GM12878 (cell line): ENCODE data around the gene ZSCAN23. TPM values are rescaled to one million over a fixed set of nuclear protein-coding genes. Genes with fewer than 3 reads are reported as not detected.
"Not testable (repeated sequence)": the region's sequence is repeated elsewhere in the genome, so short reads cannot be mapped to it uniquely, and the experiment has no call there.

Source experiments
- ATAC-seq: fragments of 200-7000 bp; cut with Tn5 transposase; 3 replicates; pipeline ENCODE4 v1.9.1; 2020; ENCODE audit warnings: mild to moderate bottlenecking, moderate library complexity
- BruUV-seq: library from RNA; stranded (reverse); fragments of 400-500 nt; replicated peaks from 2 replicates; lab custom pipeline; 2021; lab: Mats Ljungman, UMichigan
- CTCF ChIA-PET: fragments of 300-600 bp; sonication (Branson Sonifier 250); formaldehyde crosslinking; extraction: SDS; loops from one replicate; lab custom pipeline; 2021; ENCODE audit warnings: inconsistent platforms; lab: Yijun Ruan, JAX
- POLR2A ChIA-PET: fragments of 350-600 bp; formaldehyde crosslinking; extraction: SDS; loops from one replicate; lab custom pipeline; 2021; ENCODE audit warnings: inconsistent platforms; lab: Charles Lee
- RAD21 ChIA-PET: fragments of 300-600 bp; sonication (Branson Sonifier 250); formaldehyde crosslinking; loops from one replicate; lab custom pipeline; 2023; ENCODE audit warnings: antibody characterized with exemption; ENCODE audit not compliant: unreplicated experiment; lab: Charles Lee
- SMC1A ChIA-PET: fragments of 300-600 bp; sonication (Branson Sonifier 250); formaldehyde crosslinking; loops from one replicate; lab custom pipeline; 2023; ENCODE audit not compliant: unreplicated experiment, uncharacterized antibody; lab: Charles Lee
- DNase-seq: peaks from one replicate; pipeline ENCODE4 v3.0.0-alpha.2; 2011; ENCODE audit warnings: low read depth, low spot score
- FAIRE-seq: peaks from 3 replicates; lab custom pipeline; 2011; peaks lifted over from hg19 to GRCh38; lab: Jason Lieb, UNC
- H2AFZ ChIP-seq: 2 replicates; pipeline ENCODE4 v1.6.0; 2011; ENCODE audit warnings: low read depth, low read length, control low read depth; ENCODE audit not compliant: control insufficient read depth
- H3K27ac ChIP-seq: 2 replicates; pipeline ENCODE4 v1.5.1; 2011; ENCODE audit warnings: control low read depth; ENCODE audit not compliant: control insufficient read depth, insufficient read depth
- H3K27me3 ChIP-seq, 2 experiments: replicated peaks in 1 of 2; 2 replicates each; pipeline versions ENCODE4 v1.6.0 to v1.6.1; 2011; ENCODE audit warnings: low read length in 1 of 2; ENCODE audit not compliant: control insufficient read depth in 2 of 2, insufficient read depth in 2 of 2
- H3K36me3 ChIP-seq, 2 experiments: 2 replicates each; pipeline ENCODE4 v1.5.1; 2011; ENCODE audit warnings: low read length in 1 of 2; ENCODE audit not compliant: control insufficient read depth in 2 of 2, insufficient read depth in 2 of 2
- H3K4me1 ChIP-seq: 2 replicates; pipeline ENCODE4 v1.6.1; 2011; ENCODE audit warnings: mild to moderate bottlenecking, low read length, moderate library complexity, mixed read lengths; ENCODE audit not compliant: control insufficient read depth, insufficient read depth
- H3K4me2 ChIP-seq: 2 replicates; pipeline ENCODE4 v1.6.0; 2011; ENCODE audit warnings: control low read depth; ENCODE audit not compliant: control insufficient read depth, insufficient read depth
- H3K4me3 ChIP-seq: fragments of 200-600 bp; sonication (generic); 2 replicates; pipeline ENCODE4 v1.5.1; 2016
- H3K79me2 ChIP-seq: 2 replicates; pipeline ENCODE4 v1.6.0; 2011; ENCODE audit warnings: low read length; ENCODE audit not compliant: control insufficient read depth, insufficient read depth
- H3K9ac ChIP-seq: 2 replicates; pipeline ENCODE4 v1.8.0; 2011; ENCODE audit warnings: low read length, control low read depth, mixed read lengths; ENCODE audit not compliant: control insufficient read depth, insufficient read depth
- H3K9me3 ChIP-seq: replicated peaks from 3 replicates; pipeline ENCODE4 v1.5.1; 2011; ENCODE audit warnings: mild to moderate bottlenecking, low read length; ENCODE audit not compliant: control insufficient read depth, insufficient read depth
- H4K20me1 ChIP-seq: 2 replicates; pipeline ENCODE4 v1.6.0; 2011; ENCODE audit not compliant: control insufficient read depth, insufficient read depth
- MEF2B ChIP-seq: fragments of 450-650 bp; IDR thresholded peaks from 2 replicates; pipeline ENCODE4 v1.6.1; 2018; ENCODE audit warnings: mild to moderate bottlenecking, moderate library complexity; ENCODE audit not compliant: partially characterized antibody, poor library complexity, severe bottlenecking
- NFIC ChIP-seq: IDR thresholded peaks from 2 replicates; pipeline ENCODE4 v1.6.1; 2012; ENCODE audit warnings: low read depth, mild to moderate bottlenecking, inconsistent platforms, low read length, moderate library complexity
- POU2F2 ChIP-seq: IDR thresholded peaks from 3 replicates; pipeline ENCODE4 v1.6.1; 2011; ENCODE audit warnings: low read depth, mild to moderate bottlenecking, low read length, borderline replicate concordance
- SP1 ChIP-seq: IDR thresholded peaks from one replicate; pipeline ENCODE4 v1.6.1; 2011; ENCODE audit warnings: low read depth, low read length
- TAF1 ChIP-seq: IDR thresholded peaks from 2 replicates; pipeline ENCODE4 v1.6.1; 2011; ENCODE audit warnings: mild to moderate bottlenecking, low read depth, low read length, borderline replicate concordance
- ZBED1 ChIP-seq: IDR thresholded peaks from 2 replicates; pipeline ENCODE4 v1.6.1; 2016; ENCODE audit warnings: borderline replicate concordance
- WGBS: methylation state at CpG from one replicate; pipeline ENCODE4 v1.1.6; 2016; ENCODE audit warnings: low lambda C conversion rate; ENCODE audit not compliant: insufficient replicate concordance, insufficient coverage; ENCODE audit errors: missing lambda C conversion rate; 5-methylcytosine and 5-hydroxymethylcytosine counted together
- in situ Hi-C: fragments of 300-500 bp; cut with MboI; formaldehyde crosslinking; loops from 9 replicates; pipeline ENCODE4 v1.14.3; 2018; ENCODE audit warnings: mixed read lengths
- intact Hi-C: fragments of 100-400 bp; cut with micrococcal nuclease; formaldehyde crosslinking; loops from one replicate; pipeline ENCODE4 v1.14.2; 2022; ENCODE audit not compliant: unreplicated experiment
- polyA plus RNA-seq, 11 experiments: library from polyadenylated mRNA; depleted of rRNA in 4 of 11; unstranded in 6 of 11; stranded (reverse) in 5 of 11; fragments of >200 nt; fragmentation: Nextera tagmentation in 4 of 11; fragmentation: Illumina TruSeq in 1 of 11; extraction: Ambion mirVana in 4 of 11; extraction: Trizol in 1 of 11; gene quantifications; 1 replicate in 1 of 11; 2 replicates in 10 of 11; pipeline versions ENCODE4 v1.2.1 to v1.2.3, GENCODE V29; 2011 to 2016; ENCODE audit warnings: inconsistent platforms in 2 of 11, missing spikeins in 2 of 11, low read depth in 1 of 11
- total RNA-seq, 4 experiments: library from RNA; depleted of rRNA in 3 of 4; stranded (reverse); fragments of >200 nt in 3 of 4; fragmentation: Illumina TruSeq in 1 of 4; extraction: Trizol in 1 of 4; gene quantifications; 2 replicates each; pipeline versions ENCODE4 v1.2.1 to v1.2.3, GENCODE V29; 2013 to 2021
- TF ChIP-seq, protein P1 (sequence below): IDR thresholded peaks from 2 replicates; pipeline ENCODE4 v1.6.1; 2012; ENCODE audit warnings: improper control_type of control experiment, low read depth, low read length; ENCODE audit not compliant: insufficient replicate concordance

The ZSCAN23 gene
- total and polyA plus RNA-seq, 10 of the 15 experiments (the other 5 are each of a cell fraction or from before 2014, with no cell fraction given) = 0.04 to 2.3 (median 0.84) TPM

DNA sequence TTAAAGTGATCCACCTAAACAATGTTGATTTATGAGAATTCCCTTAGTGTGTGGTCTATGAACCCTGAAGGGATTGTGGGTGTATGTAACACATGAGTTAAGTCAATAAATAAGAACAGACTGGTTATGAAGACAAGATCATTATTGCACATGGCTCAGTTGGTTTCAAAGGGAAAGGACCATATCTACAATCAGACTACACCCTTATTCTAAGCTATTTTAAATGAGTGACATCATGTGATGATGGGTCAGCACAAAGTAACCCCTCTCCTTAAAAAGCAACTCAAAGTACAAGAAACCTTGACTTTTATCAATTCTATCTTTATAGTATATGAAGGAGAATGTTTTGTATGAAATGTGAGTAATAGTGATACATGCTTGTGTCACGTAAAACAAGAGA is 15.3 kb upstream of the ZSCAN23 start (continued):
- TF ChIP-seq, protein P1, sequence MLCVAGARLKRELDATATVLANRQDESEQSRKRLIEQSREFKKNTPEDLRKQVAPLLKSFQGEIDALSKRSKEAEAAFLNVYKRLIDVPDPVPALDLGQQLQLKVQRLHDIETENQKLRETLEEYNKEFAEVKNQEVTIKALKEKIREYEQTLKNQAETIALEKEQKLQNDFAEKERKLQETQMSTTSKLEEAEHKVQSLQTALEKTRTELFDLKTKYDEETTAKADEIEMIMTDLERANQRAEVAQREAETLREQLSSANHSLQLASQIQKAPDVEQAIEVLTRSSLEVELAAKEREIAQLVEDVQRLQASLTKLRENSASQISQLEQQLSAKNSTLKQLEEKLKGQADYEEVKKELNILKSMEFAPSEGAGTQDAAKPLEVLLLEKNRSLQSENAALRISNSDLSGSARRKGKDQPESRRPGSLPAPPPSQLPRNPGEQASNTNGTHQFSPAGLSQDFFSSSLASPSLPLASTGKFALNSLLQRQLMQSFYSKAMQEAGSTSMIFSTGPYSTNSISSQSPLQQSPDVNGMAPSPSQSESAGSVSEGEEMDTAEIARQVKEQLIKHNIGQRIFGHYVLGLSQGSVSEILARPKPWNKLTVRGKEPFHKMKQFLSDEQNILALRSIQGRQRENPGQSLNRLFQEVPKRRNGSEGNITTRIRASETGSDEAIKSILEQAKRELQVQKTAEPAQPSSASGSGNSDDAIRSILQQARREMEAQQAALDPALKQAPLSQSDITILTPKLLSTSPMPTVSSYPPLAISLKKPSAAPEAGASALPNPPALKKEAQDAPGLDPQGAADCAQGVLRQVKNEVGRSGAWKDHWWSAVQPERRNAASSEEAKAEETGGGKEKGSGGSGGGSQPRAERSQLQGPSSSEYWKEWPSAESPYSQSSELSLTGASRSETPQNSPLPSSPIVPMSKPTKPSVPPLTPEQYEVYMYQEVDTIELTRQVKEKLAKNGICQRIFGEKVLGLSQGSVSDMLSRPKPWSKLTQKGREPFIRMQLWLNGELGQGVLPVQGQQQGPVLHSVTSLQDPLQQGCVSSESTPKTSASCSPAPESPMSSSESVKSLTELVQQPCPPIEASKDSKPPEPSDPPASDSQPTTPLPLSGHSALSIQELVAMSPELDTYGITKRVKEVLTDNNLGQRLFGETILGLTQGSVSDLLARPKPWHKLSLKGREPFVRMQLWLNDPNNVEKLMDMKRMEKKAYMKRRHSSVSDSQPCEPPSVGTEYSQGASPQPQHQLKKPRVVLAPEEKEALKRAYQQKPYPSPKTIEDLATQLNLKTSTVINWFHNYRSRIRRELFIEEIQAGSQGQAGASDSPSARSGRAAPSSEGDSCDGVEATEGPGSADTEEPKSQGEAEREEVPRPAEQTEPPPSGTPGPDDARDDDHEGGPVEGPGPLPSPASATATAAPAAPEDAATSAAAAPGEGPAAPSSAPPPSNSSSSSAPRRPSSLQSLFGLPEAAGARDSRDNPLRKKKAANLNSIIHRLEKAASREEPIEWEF = no peak

DNA sequence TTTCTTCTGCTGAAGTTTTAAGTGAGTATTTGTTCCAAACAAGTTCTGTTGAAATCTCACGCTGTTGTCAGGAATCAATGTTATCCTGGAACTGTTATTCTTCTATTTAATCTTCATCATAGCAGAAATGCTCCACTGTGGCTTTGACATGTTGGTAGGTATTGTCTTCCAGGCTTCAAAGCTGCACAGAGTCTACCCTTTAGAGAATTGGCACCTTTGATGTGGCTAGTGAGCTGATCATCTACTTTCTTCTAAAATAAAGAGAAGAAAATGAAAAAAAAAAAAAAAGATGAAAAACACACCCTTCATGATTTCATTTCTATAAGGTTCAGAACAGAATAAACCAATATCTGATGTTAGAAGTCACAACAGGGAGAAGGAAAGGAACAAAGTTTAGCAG is 5.8 kb upstream of the ZSCAN23 start:
- no peak for FAIRE-seq
- Histone ChIP-seq H3K9ac (no peak overlapping the region), H3K4me3 (no peak overlapping the region), H3K9me3 (peaks cover 2% of the 10 kb centered on the region; the same call in 2 of the 3 replicates), H3K36me3 (no peaks in the 10 kb centered on the region), H3K4me2 (no peak overlapping the region), H3K27ac (no peak overlapping the region), H4K20me1 (no peaks in the 10 kb centered on the region), H3K4me1 (no peaks in the 10 kb centered on the region), H3K79me2 (no peaks in the 10 kb centered on the region), H3K27me3 (peaks cover 0 to 2% of the 10 kb centered on the region in 2 experiments; a peak in 1 of 4 replicates), H2AFZ (no peak overlapping the region)
- POLR2A ChIA-PET = interaction anchor here (0.6 kb wide), 1 partner anchor 268 kb away, joined by 3 read pairs; no protein-coding TSS in a partner anchor
- DNase-seq = no peak
- TF ChIP-seq MEF2B (no peak), POU2F2 (no peak), TAF1 (no peak), NFIC (no peak), SP1 (no peak), ZBED1 (no peak)
- intact Hi-C loops = no loop called here
- RAD21 ChIA-PET = no interaction called here
- ATAC-seq = no peak
- 50% methylated on average over 1 of the region's 1 CpG for WGBS
- CTCF ChIA-PET = interaction anchor here (0.6 kb wide), 1 partner anchor 64 kb away, joined by 3 read pairs; no protein-coding TSS in a partner anchor
- BruUV-seq = no TSS peak
- SMC1A ChIA-PET = interaction anchor here (0.9 to 1.5 kb wide), 2 partner anchors 111 to 279 kb away, joined by 3 to 4 read pairs; no protein-coding TSS in a partner anchor
- in situ Hi-C loops = no loop called here

DNA sequence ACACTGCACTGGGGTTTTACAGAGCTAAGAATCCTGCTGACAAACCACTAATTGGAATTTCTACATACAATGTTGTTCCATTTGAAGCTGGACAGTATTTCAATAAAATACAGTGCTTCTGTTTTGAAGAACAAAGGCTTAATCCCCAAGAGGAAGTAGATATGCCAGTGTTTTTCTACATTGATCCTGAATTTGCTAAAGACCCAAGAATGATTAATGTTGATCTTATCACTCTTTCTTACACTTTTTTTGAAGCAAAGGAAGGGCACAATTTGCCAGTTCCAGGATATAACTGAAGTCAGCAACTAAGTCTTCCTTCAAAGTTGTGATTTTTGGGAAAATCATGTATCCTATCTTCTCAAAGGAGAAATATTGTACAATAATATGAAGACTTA is 4.2 kb upstream of the ZSCAN23 start:
- ATAC-seq, H3K36me3 ChIP-seq, BruUV-seq, H3K27me3 ChIP-seq, RAD21 ChIA-PET, H3K4me3 ChIP-seq, in situ Hi-C loops, H4K20me1 ChIP-seq, H3K9me3 ChIP-seq, H3K79me2 ChIP-seq, H3K9ac ChIP-seq, POLR2A ChIA-PET, FAIRE-seq, H3K4me2 ChIP-seq, DNase-seq, CTCF ChIA-PET, H3K4me1 ChIP-seq, H2AFZ ChIP-seq, SMC1A ChIA-PET, H3K27ac ChIP-seq, intact Hi-C loops: not testable (repeated sequence)
